HL-60 (cell line): ENCODE results near the gene CSMD2.

Source experiments
- DNase-seq, 2 experiments: peaks; one replicate each; pipeline ENCODE4 v3.0.0-alpha.2; 2010 to 2020; ENCODE audit warnings: low read depth in 1 of 2, low spot score in 1 of 2
- H3K27ac ChIP-seq: fragments of 250-450 bp; sonication (Bioruptor Pico); replicated peaks from 2 replicates; pipeline ENCODE4 v1.5.1; 2020; ENCODE audit warnings: mild to moderate bottlenecking, moderate library complexity
- H3K27me3 ChIP-seq: fragments of 250-450 bp; sonication (Bioruptor Pico); 2 replicates; pipeline ENCODE4 v1.5.1; 2021; ENCODE audit warnings: mild to moderate bottlenecking, moderate library complexity; ENCODE audit not compliant: insufficient read depth, poor library complexity, severe bottlenecking
- H3K4me3 ChIP-seq: replicated peaks from 2 replicates; pipeline ENCODE4 v1.5.1; 2011; ENCODE audit warnings: mild to moderate bottlenecking, control low read depth, low read length; ENCODE audit not compliant: insufficient read depth
- CTCF ChIP-seq: IDR thresholded peaks from one replicate; pipeline ENCODE4 v1.5.1; 2011; ENCODE audit warnings: low read length, control low read depth, inconsistent platforms; ENCODE audit not compliant: insufficient read depth
- GABPA ChIP-seq: IDR thresholded peaks from 2 replicates; pipeline ENCODE4 v1.6.1; 2012; ENCODE audit warnings: low read depth
- POLR2AphosphoS5 ChIP-seq: IDR thresholded peaks from 2 replicates; pipeline ENCODE4 v1.6.1; 2012; ENCODE audit warnings: low read depth
- SPI1 ChIP-seq: IDR thresholded peaks from 2 replicates; pipeline ENCODE4 v1.6.1; 2012; ENCODE audit warnings: low read depth, mild to moderate bottlenecking, borderline replicate concordance
- TF ChIP-seq, protein P1 (sequence below): IDR thresholded peaks from 2 replicates; pipeline ENCODE4 v1.6.1; 2012; ENCODE audit warnings: low read depth; ENCODE audit not compliant: insufficient replicate concordance

The CSMD2 gene

GRCh38 chr1:34132161-34132420, 32.9 kb downstream of the CSMD2 start:
- H3K27me3 ChIP-seq, result no peaks in the 10 kb centered on the region
- no peak for DNase-seq
- no peak overlapping the region for H3K4me3 ChIP-seq
- TF ChIP-seq GABPA, result no peak
- TF ChIP-seq SPI1, result no peak
- TF ChIP-seq, protein P1, sequence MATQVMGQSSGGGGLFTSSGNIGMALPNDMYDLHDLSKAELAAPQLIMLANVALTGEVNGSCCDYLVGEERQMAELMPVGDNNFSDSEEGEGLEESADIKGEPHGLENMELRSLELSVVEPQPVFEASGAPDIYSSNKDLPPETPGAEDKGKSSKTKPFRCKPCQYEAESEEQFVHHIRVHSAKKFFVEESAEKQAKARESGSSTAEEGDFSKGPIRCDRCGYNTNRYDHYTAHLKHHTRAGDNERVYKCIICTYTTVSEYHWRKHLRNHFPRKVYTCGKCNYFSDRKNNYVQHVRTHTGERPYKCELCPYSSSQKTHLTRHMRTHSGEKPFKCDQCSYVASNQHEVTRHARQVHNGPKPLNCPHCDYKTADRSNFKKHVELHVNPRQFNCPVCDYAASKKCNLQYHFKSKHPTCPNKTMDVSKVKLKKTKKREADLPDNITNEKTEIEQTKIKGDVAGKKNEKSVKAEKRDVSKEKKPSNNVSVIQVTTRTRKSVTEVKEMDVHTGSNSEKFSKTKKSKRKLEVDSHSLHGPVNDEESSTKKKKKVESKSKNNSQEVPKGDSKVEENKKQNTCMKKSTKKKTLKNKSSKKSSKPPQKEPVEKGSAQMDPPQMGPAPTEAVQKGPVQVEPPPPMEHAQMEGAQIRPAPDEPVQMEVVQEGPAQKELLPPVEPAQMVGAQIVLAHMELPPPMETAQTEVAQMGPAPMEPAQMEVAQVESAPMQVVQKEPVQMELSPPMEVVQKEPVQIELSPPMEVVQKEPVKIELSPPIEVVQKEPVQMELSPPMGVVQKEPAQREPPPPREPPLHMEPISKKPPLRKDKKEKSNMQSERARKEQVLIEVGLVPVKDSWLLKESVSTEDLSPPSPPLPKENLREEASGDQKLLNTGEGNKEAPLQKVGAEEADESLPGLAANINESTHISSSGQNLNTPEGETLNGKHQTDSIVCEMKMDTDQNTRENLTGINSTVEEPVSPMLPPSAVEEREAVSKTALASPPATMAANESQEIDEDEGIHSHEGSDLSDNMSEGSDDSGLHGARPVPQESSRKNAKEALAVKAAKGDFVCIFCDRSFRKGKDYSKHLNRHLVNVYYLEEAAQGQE, result no peak
- no peak for TF ChIP-seq CTCF
- no peak for TF ChIP-seq POLR2AphosphoS5
- no peak overlapping the region for H3K27ac ChIP-seq

DNA sequence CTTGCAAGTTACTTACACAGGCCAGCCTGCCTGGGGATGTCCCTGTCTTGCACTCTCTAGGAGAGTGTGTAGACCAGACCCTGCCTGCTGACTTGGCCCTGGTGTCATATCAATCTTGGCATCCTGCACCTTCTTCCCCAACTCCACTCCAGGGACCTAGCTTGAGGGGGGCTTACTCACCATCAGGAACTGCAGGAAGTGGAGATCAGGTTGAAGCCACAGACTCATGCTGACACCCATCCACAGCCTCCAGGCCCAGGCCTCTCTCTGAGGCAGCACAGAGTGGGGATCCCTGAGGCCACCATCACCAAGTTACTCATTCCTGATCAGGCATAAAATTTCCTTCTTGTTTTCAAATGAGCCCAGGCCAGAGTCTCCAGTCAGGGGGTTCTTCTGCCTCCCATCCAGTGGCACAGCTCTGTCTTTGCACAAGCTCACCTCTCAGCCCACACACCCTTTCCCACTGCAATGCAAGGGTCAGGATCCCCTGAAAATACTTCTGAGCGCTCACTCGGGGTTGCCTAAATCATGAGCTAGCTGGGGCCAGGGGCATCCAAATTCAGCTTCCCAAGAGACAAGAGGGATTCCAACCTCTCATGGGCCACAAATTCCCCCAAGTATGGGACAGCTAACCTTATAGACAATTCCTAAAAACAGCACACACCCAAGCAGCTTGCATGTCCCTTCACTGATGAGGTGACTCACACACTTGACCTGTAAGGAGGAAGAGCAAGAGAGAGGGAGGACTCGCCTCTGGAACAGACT, 33.5 kb downstream of the CSMD2 start:
- Histone ChIP-seq H3K27ac (no peak overlapping the region), H3K4me3 (no peak overlapping the region), H3K27me3 (no peaks in the 10 kb centered on the region)
- TF ChIP-seq CTCF (no peak), GABPA (no peak), SPI1 (no peak), POLR2AphosphoS5 (no peak)
- TF ChIP-seq, protein P1, result no peak
- DNase-seq, result no peak

GRCh38 chr1:34130306-34130705, 34.7 kb downstream of the CSMD2 start:
- H3K27me3 ChIP-seq, result no peaks in the 10 kb centered on the region
- no peak overlapping the region for H3K27ac ChIP-seq
- no peak for DNase-seq
- no peak overlapping the region for H3K4me3 ChIP-seq
- TF ChIP-seq, protein P1, result no peak
- no peak for TF ChIP-seq SPI1
- no peak for TF ChIP-seq CTCF
- no peak for TF ChIP-seq GABPA
- no peak for TF ChIP-seq POLR2AphosphoS5
